GM18498 (cell line): ENCODE measurements around the gene NRG3.

Experiments used
- ATAC-seq: cut with Tn5 transposase; IDR thresholded peaks from one replicate; pipeline ENCODE4 v1.9.1; 2021; ENCODE audit warnings: mild to moderate bottlenecking, moderate library complexity; ENCODE audit not compliant: unreplicated experiment

Gene NRG3

GRCh38 chr10:81882011-81882410, 7.0 kb downstream of the NRG3 start:
- ATAC-seq: no peak

GRCh38 chr10:81884856-81885255, 9.9 kb downstream of the NRG3 start:
- no peak for ATAC-seq

- ATAC-seq: no peak
Measured at GRCh38 chr10:81885491-81885890, 10.5 kb downstream of the NRG3 start.

GRCh38 chr10:81886939-81887338, 11.9 kb downstream of the NRG3 start:
- ATAC-seq: no peak

- no peak for ATAC-seq
Measured at GRCh38 chr10:81889181-81889769, 14.3 kb downstream of the NRG3 start.

- ATAC-seq: no peak
Measured at GRCh38 chr10:81894616-81895015, 19.6 kb downstream of the NRG3 start.

GRCh38 chr10:81898518-81898917, 23.5 kb downstream of the NRG3 start:
- no peak for ATAC-seq

- no peak for ATAC-seq
Measured at GRCh38 chr10:81900989-81901388, 26.0 kb downstream of the NRG3 start.

GRCh38 chr10:81903472-81903871, 28.5 kb downstream of the NRG3 start:
- ATAC-seq: no peak

- no peak for ATAC-seq
Measured at GRCh38 chr10:81905161-81905560, 30.2 kb downstream of the NRG3 start.

GRCh38 chr10:81909453-81909852, 34.5 kb downstream of the NRG3 start:
- no peak for ATAC-seq

GRCh38 chr10:81911328-81911727, 36.3 kb downstream of the NRG3 start:
- ATAC-seq: no peak

- ATAC-seq: no peak
Measured at GRCh38 chr10:81914736-81915503, 39.9 kb downstream of the NRG3 start.

GRCh38 chr10:81915504-81915897, 40.5 kb downstream of the NRG3 start:
- no peak for ATAC-seq

- no peak for ATAC-seq
Measured at GRCh38 chr10:81917666-81918065, 42.7 kb downstream of the NRG3 start.

- ATAC-seq: no peak
Measured at GRCh38 chr10:81918766-81919165, 43.8 kb downstream of the NRG3 start.

- no peak for ATAC-seq
Measured at GRCh38 chr10:81920213-81920829, 45.3 kb downstream of the NRG3 start.

GRCh38 chr10:81928119-81928518, 53.1 kb downstream of the NRG3 start:
- no peak for ATAC-seq

GRCh38 chr10:81943583-81943982, 68.6 kb downstream of the NRG3 start:
- no peak for ATAC-seq

GRCh38 chr10:81944609-81945008, 69.6 kb downstream of the NRG3 start:
- no peak for ATAC-seq

- no peak for ATAC-seq
Measured at GRCh38 chr10:81949283-81949682, 74.3 kb downstream of the NRG3 start.

- ATAC-seq: no peak
Measured at GRCh38 chr10:81950358-81950757, 75.4 kb downstream of the NRG3 start.
